ENCODE measurements around the gene CUL5. TPM values are rescaled to one million over a fixed set of nuclear protein-coding genes. Genes with fewer than 3 reads are reported as not detected.

Gene CUL5
- total RNA-seq, 1 donor from 2014 or later: 42.4 TPM

Other genes starting within 250 kb of the CUL5 start
- gene SLC35F2, start 150.1 kb upstream of the CUL5 start, total RNA-seq (ENCODE audit: insufficient read depth, low replicate concordance): 5.3 TPM
- 2.2 TPM for gene RAB39A, start 80.5 kb upstream of the CUL5 start, total RNA-seq (ENCODE audit: insufficient read depth, low replicate concordance)
- 47.9 TPM for gene ACAT1, start 112.7 kb downstream of the CUL5 start, total RNA-seq (ENCODE audit: insufficient read depth, low replicate concordance)
- gene NPAT, start 213.7 kb downstream of the CUL5 start, total RNA-seq (ENCODE audit: insufficient read depth, low replicate concordance): 30.1 TPM
- gene ATM, start 214.2 kb downstream of the CUL5 start, total RNA-seq (ENCODE audit: insufficient read depth, low replicate concordance): 194 TPM